Kidney (tissue), 14 donors: ENCODE measurements around the gene GRB10. TPM values are rescaled to one million over a fixed set of nuclear protein-coding genes. Genes with fewer than 3 reads are reported as not detected.

Experiments used
- DNase-seq, 5 donors: peaks; one replicate each; pipeline ENCODE4 v3.0.0-alpha.2; 2013 to 2020
- FAIRE-seq: peaks from 2 replicates; lab custom pipeline; 2012; peaks lifted over from hg19 to GRCh38; lab: Jason Lieb, UNC
- H3K27ac ChIP-seq, 2 donors: one replicate each; pipeline ENCODE4 v1.7.0; 2013; ENCODE audit warnings: low read depth in 2 of 2, low read length in 2 of 2, inconsistent platforms in 1 of 2
- H3K27me3 ChIP-seq: one replicate; pipeline ENCODE4 v1.7.1; 2013; ENCODE audit warnings: low read length, inconsistent platforms; ENCODE audit not compliant: control insufficient read depth, insufficient read depth
- H3K36me3 ChIP-seq, 3 donors: one replicate each; pipeline versions ENCODE4 v1.7.0 to v1.7.1; 2013; ENCODE audit warnings: low read length in 3 of 3, control low read depth in 1 of 3, inconsistent platforms in 1 of 3; ENCODE audit not compliant: insufficient read depth in 3 of 3, control insufficient read depth in 2 of 3
- H3K4me1 ChIP-seq, 3 donors: one replicate each; pipeline versions ENCODE4 v1.7.0 to v1.7.1; 2013; ENCODE audit warnings: low read length in 3 of 3, inconsistent platforms in 1 of 3, low read depth in 1 of 3; ENCODE audit not compliant: control insufficient read depth in 2 of 3, insufficient read depth in 2 of 3
- H3K4me3 ChIP-seq, 3 donors: one replicate each; pipeline versions ENCODE4 v1.7.0 to v1.8.1; 2013; ENCODE audit warnings: low read length in 3 of 3, control low read depth in 1 of 3, inconsistent platforms in 1 of 3
- H3K9ac ChIP-seq, 3 donors: one replicate each; pipeline versions ENCODE4 v1.7.0 to v1.7.1; 2013; ENCODE audit warnings: low read length in 3 of 3, control low read depth in 1 of 3, inconsistent platforms in 1 of 3
- H3K9me3 ChIP-seq, 3 donors: one replicate each; pipeline versions ENCODE4 v1.7.0 to v1.7.1; 2013; ENCODE audit warnings: low read length in 3 of 3, control low read depth in 1 of 3, inconsistent platforms in 1 of 3; ENCODE audit not compliant: control insufficient read depth in 2 of 3, insufficient read depth in 1 of 3
- intact Hi-C: fragments of 100-400 bp; cut with DNase I; formaldehyde crosslinking; loops from one replicate; pipeline ENCODE4 v1.11.1; 2022
- polyA plus RNA-seq: library from polyadenylated mRNA; stranded (reverse); fragments of 350-450 nt; fragmentation: Illumina TruSeq; extraction: RNeasy Lipid Tissue Mini Kit (QIAGEN cat#74804); gene quantifications from one replicate; pipeline ENCODE4 v1.2.3, GENCODE V29; 2014; ENCODE audit warnings: low read depth, low replicate concordance; ENCODE audit not compliant: insufficient read depth
- total RNA-seq: library from RNA; stranded (reverse); fragmentation: NEBNext Ultra II Directional; extraction: Animal tissue kit (Norgen Biotek cat#: 25700); gene quantifications from one replicate; pipeline ENCODE4 v1.2.1, GENCODE V29; 2021
- TF ChIP-seq, protein P1 (sequence below): IDR thresholded peaks from 3 replicates; pipeline ENCODE4 v1.5.1; 2012; ENCODE audit warnings: mild to moderate bottlenecking, moderate library complexity, borderline replicate concordance; ENCODE audit not compliant: insufficient read depth; ENCODE audit errors: extremely low read depth
- donor health status: control.
- donor health status: control.
- donor health status: control.
- donor health status: control.
- donor health status: control.
- donor health status: DM: yes; HTN: yes; CAD: no.
- donor health status: Normal renal cell carcinoma (clear cell type).

The GRB10 gene
- total and polyA plus RNA-seq, 2 donors from 2014 or later, result 32.3 to 57.8 TPM

DNA sequence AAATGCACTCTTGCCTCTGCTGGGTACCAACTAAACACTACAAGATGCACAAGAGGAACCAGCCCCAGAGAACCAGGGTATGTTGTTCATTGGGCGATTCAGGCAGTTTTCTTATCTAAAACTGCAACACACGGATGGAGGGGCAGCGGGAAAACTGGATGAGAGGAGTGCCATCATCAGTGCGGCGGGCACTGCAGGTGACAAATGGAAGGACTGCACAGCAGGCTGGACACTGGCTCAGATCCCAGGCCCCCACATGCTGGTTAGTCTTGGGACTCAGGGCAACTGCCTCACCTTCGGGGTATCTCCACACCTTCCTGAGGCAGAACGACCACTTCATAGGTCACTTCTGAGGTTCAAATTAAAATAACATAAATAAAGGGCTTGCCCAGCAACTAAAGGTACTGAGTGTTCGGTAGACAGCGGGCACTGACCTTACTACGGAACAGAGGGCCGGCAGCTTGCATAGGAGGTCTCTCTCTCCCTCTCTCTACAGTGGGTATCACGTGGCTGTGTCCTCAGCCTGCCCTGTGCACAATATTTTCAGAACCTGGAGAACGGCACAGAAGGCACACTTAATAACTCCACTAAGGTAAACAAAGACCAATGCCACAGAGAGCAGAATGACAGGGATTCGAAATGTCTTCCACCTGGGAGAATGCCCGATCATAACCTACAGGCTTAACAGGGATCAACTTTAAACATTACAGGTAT lies 72.1 kb downstream of the GRB10 start:
- intact Hi-C loops, result no loop called here
- H3K9ac ChIP-seq, result no peak overlapping the region
- TF ChIP-seq, protein P1, sequence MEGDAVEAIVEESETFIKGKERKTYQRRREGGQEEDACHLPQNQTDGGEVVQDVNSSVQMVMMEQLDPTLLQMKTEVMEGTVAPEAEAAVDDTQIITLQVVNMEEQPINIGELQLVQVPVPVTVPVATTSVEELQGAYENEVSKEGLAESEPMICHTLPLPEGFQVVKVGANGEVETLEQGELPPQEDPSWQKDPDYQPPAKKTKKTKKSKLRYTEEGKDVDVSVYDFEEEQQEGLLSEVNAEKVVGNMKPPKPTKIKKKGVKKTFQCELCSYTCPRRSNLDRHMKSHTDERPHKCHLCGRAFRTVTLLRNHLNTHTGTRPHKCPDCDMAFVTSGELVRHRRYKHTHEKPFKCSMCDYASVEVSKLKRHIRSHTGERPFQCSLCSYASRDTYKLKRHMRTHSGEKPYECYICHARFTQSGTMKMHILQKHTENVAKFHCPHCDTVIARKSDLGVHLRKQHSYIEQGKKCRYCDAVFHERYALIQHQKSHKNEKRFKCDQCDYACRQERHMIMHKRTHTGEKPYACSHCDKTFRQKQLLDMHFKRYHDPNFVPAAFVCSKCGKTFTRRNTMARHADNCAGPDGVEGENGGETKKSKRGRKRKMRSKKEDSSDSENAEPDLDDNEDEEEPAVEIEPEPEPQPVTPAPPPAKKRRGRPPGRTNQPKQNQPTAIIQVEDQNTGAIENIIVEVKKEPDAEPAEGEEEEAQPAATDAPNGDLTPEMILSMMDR, result no peak
- DNase-seq (no peak), FAIRE-seq (no peak)
- no peaks in the 10 kb centered on the region for H3K9me3 ChIP-seq
- peaks cover 9 to 20% (median 11%) of the 10 kb centered on the region in 3 donors for H3K4me1 ChIP-seq
- no peaks in the 10 kb centered on the region for H3K36me3 ChIP-seq
- H3K27ac ChIP-seq, result no peak overlapping the region
- H3K4me3 ChIP-seq, result no peak overlapping the region
- H3K27me3 ChIP-seq, result no peaks in the 10 kb centered on the region

DNA sequence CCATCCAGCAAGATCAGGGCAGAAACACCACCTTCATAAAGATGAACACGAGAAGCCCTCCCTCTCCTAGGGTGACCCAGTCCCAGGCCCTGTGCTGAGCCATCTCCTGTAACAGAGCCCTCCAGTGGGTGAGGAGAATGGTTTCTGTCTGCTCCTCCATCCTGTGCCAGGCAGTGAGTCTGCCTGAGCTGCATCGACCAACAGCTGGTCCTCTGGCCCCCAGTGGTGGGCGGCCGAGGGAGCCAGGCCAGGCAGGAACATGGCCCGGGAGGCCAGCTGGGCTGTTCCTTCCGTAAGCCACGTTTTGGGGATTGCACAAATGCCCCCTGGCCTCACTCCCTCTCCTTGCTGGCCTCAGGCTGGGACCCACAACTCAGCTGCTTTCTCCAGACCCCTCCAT lies 73.5 kb downstream of the GRB10 start:
- intact Hi-C loops, result no loop called here
- TF ChIP-seq, protein P1, result no peak
- Histone ChIP-seq H3K4me3 (no peak overlapping the region), H3K27me3 (no peaks in the 10 kb centered on the region), H3K36me3 (no peaks in the 10 kb centered on the region), H3K27ac (no peak overlapping the region), H3K9ac (no peak overlapping the region), H3K4me1 (peaks cover 9 to 20% (median 17%) of the 10 kb centered on the region in 3 donors), H3K9me3 (no peaks in the 10 kb centered on the region)
- DNase-seq (no peak), FAIRE-seq (no peak)

DNA sequence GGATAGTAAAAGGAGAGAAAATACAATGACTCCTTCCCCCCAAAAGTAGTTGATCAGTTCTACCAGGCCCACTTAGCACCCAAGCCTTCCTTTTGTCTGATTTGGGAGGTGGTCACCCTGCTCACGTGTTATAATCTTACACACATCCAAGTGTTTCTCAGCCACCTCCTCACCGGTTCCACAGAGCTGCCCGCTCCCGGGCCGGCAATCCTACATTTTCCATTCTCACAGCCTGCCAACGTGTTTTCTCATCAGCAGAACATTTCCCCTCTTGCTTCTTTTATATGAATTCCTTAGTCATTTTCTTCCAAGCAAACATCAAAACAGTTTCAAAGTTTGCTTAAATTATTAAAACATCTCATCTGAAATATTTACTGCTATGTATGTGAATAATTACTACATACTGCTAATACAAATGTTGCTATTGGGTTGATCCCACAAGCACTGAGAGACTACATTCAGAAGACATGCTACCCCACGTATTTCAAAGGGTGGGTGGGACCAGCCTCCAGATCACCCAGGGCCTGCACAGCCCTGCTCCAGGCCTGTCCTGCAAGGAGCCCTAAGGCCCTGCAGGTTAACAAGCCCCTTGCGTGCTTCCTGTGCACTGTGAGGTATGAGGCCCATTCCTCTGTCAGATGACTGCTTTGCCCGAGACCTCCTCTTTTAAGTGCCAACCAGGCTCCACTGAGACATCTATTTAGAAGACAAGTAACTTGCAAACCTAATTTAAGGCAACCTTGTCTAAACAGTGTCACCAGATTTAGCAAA lies 75.3 kb downstream of the GRB10 start:
- Histone ChIP-seq H3K4me3 (no peak overlapping the region), H3K27ac (no peak overlapping the region), H3K9me3 (no peaks in the 10 kb centered on the region), H3K4me1 (peaks cover 3 to 20% (median 13%) of the 10 kb centered on the region in 3 donors), H3K9ac (no peak overlapping the region), H3K36me3 (no peaks in the 10 kb centered on the region), H3K27me3 (no peaks in the 10 kb centered on the region)
- FAIRE-seq, result no peak
- TF ChIP-seq, protein P1, result no peak
- intact Hi-C loops, result no loop called here
- DNase-seq, result no peak
